CD4-positive, CD25-positive, alpha-beta regulatory T cell (primary cell): ENCODE data around the gene KCNQ5. TPM values are rescaled to one million over a fixed set of nuclear protein-coding genes. Genes with fewer than 3 reads are reported as not detected.

Experiments
- ATAC-seq, 2 donors: fragments of 150-1000 bp; cut with Tn5 transposase; one replicate each; pipeline ENCODE4 v1.10.0; 2021; ENCODE audit warnings: low read depth in 2 of 2, moderate number of reproducible peaks in 2 of 2, moderate library complexity in 1 of 2
- DNase-seq, 3 donors: peaks; one replicate each; pipeline versions ENCODE4 v3.0.0 to v3.0.0-alpha.2; 2012 to 2022; ENCODE audit warnings: mixed read lengths in 1 of 3
- H3K27ac ChIP-seq: one replicate; pipeline ENCODE4 v1.7.0; 2013; ENCODE audit warnings: mild to moderate bottlenecking, low read length; ENCODE audit not compliant: insufficient read depth, poor library complexity, severe bottlenecking
- H3K27me3 ChIP-seq: one replicate; pipeline ENCODE4 v1.7.0; 2013; ENCODE audit warnings: low read length; ENCODE audit not compliant: control insufficient read depth, insufficient read depth
- H3K36me3 ChIP-seq: one replicate; pipeline ENCODE4 v1.7.0; 2013; ENCODE audit warnings: mild to moderate bottlenecking, low read length, moderate library complexity; ENCODE audit not compliant: control insufficient read depth, insufficient read depth
- H3K4me1 ChIP-seq: 2 replicates; pipeline ENCODE4 v1.7.0; 2013; ENCODE audit warnings: mild to moderate bottlenecking, low read length; ENCODE audit not compliant: insufficient read depth, control insufficient read depth, poor library complexity, severe bottlenecking
- H3K4me3 ChIP-seq: one replicate; pipeline ENCODE4 v1.7.0; 2013; ENCODE audit warnings: low read depth, mild to moderate bottlenecking, low read length, moderate library complexity
- H3K9me3 ChIP-seq, 2 experiments: 1 replicate in 1 of 2; 2 replicates in 1 of 2; pipeline ENCODE4 v1.7.0; 2013; ENCODE audit warnings: low read length in 2 of 2, mild to moderate bottlenecking in 1 of 2, moderate library complexity in 1 of 2; ENCODE audit not compliant: control insufficient read depth in 2 of 2
- H3K27ac Mint-ChIP-seq, 3 donors: one replicate each; pipeline ENCODE4 v1.8.0; 2020 to 2022; ENCODE audit warnings: mild to moderate bottlenecking in 3 of 3, mixed read lengths in 3 of 3, moderate library complexity in 2 of 3
- H3K27me3 Mint-ChIP-seq: one replicate; pipeline ENCODE4 v1.8.0; 2022; ENCODE audit warnings: mild to moderate bottlenecking, mixed read lengths
- H3K36me3 Mint-ChIP-seq: one replicate; pipeline ENCODE4 v1.8.0; 2020; ENCODE audit warnings: mixed read lengths
- H3K4me1 Mint-ChIP-seq, 4 donors: one replicate each; pipeline ENCODE4 v1.8.0; 2020 to 2022; ENCODE audit warnings: mixed read lengths in 4 of 4, mild to moderate bottlenecking in 1 of 4
- H3K4me3 Mint-ChIP-seq, 4 donors: one replicate each; pipeline ENCODE4 v1.8.0; 2020 to 2022; ENCODE audit warnings: mild to moderate bottlenecking in 4 of 4, mixed read lengths in 4 of 4, moderate library complexity in 3 of 4
- H3K9me3 Mint-ChIP-seq, 7 donors: one replicate each; pipeline ENCODE4 v1.8.0; 2020 to 2022; ENCODE audit warnings: mixed read lengths in 7 of 7, mild to moderate bottlenecking in 3 of 7, moderate library complexity in 2 of 7
- polyA plus RNA-seq, 4 donors: library from polyadenylated mRNA; unstranded; fragments of 300-500 nt; fragmentation: Illumina TruSeq; gene quantifications; one replicate each; pipeline ENCODE4 v1.2.3, GENCODE V29; 2021
- total RNA-seq: library from RNA; stranded (reverse); gene quantifications from one replicate; pipeline ENCODE4 v1.2.3, GENCODE V29; 2022

Gene KCNQ5
- total and polyA plus RNA-seq, 5 donors from 2014 or later, result 0.45 to 2.5 (median 1.8) TPM

GRCh38 chr6:72984981-72985665 is 363.3 kb downstream of the KCNQ5 start:
- Histone ChIP-seq H3K27me3 (no peaks in the 10 kb centered on the region), H3K4me3 (no peak overlapping the region), H3K27ac (no peak overlapping the region), H3K9me3 (no peaks in the 10 kb centered on the region), H3K36me3 (no peaks in the 10 kb centered on the region), H3K4me1 (no peaks in the 10 kb centered on the region)
- Mint-ChIP-seq H3K4me1 (peaks cover 0 to 3% (median 0%) of the 10 kb centered on the region in 4 donors), H3K9me3 (peaks cover 0 to 20% (median 2%) of the 10 kb centered on the region in 7 donors), H3K27ac (no peak overlapping the region), H3K4me3 (no peak overlapping the region), H3K36me3 (peaks cover 4% of the 10 kb centered on the region), H3K27me3 (no peaks in the 10 kb centered on the region)
- ATAC-seq (no peak), DNase-seq (no peak)

- H3K36me3 ChIP-seq, result no peaks in the 10 kb centered on the region
- Mint-ChIP-seq H3K4me1 (peaks cover 0 to 3% (median 0%) of the 10 kb centered on the region in 4 donors), H3K4me3 (no peak overlapping the region), H3K36me3 (peaks cover 4% of the 10 kb centered on the region), H3K27ac (no peak overlapping the region), H3K27me3 (no peaks in the 10 kb centered on the region), H3K9me3 (peaks cover 0 to 16% (median 2%) of the 10 kb centered on the region in 7 donors)
- H3K4me3 ChIP-seq, result no peak overlapping the region
- H3K9me3 ChIP-seq, result no peaks in the 10 kb centered on the region
- H3K4me1 ChIP-seq, result no peaks in the 10 kb centered on the region
- DNase-seq (no peak), ATAC-seq (no peak)
- no peaks in the 10 kb centered on the region for H3K27me3 ChIP-seq
- no peak overlapping the region for H3K27ac ChIP-seq
Observed at GRCh38 chr6:72987301-72987700, 365.4 kb downstream of the KCNQ5 start.

DNA sequence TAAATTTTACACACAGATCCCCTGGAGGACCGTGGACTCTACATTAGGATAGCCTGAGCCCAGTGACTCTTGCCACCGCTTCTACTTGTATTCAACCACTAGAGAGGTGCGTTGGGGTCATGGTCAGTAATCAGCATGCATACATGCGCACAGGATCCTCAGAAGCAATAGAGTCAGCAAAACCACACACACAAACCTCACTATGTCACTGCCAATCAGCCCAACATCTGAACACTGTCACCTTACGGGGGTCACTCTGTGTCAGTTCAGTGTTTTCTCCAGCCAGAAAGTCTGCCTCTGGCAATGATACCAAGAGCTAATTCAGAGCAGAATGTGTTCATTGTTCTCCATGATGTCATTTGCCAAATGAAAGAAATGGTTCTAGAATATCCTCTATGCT is 378.1 kb downstream of the KCNQ5 start:
- Mint-ChIP-seq H3K27me3 (no peaks in the 10 kb centered on the region), H3K4me1 (no peaks in the 10 kb centered on the region), H3K4me3 (no peak overlapping the region), H3K9me3 (peaks cover 0 to 2% (median 0%) of the 10 kb centered on the region in 7 donors), H3K27ac (no peak overlapping the region), H3K36me3 (no peaks in the 10 kb centered on the region)
- no peaks in the 10 kb centered on the region for H3K9me3 ChIP-seq
- no peak overlapping the region for H3K4me3 ChIP-seq
- ATAC-seq, result no peak
- no peaks in the 10 kb centered on the region for H3K36me3 ChIP-seq
- DNase-seq, result no peak
- H3K27me3 ChIP-seq, result no peaks in the 10 kb centered on the region
- no peaks in the 10 kb centered on the region for H3K4me1 ChIP-seq
- H3K27ac ChIP-seq, result no peak overlapping the region

DNA sequence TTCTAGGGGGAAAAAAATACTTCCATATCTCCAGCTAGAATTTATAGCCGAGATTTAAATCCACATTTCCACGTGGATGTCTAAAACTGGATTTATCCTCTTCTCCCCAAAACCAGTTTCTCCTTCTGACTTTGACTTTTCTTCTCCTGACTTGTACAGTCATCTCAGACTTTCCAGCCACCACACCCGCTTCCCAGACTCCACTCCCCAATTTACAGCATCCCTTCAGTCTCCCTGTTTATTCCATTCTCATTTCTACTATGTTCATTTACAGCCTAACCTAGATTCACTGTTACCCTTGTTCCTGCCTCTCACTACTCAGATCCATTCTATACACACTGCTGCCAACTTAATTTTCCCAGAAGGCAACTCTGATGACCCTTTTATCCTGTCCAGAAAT is 378.6 kb downstream of the KCNQ5 start:
- no peaks in the 10 kb centered on the region for H3K4me1 Mint-ChIP-seq
- H3K9me3 Mint-ChIP-seq, result peaks cover 0 to 2% (median 0%) of the 10 kb centered on the region in 7 donors
- DNase-seq (no peak), ATAC-seq (no peak)
- no peaks in the 10 kb centered on the region for H3K9me3 ChIP-seq
- no peaks in the 10 kb centered on the region for H3K27me3 Mint-ChIP-seq
- no peaks in the 10 kb centered on the region for H3K36me3 Mint-ChIP-seq
- no peaks in the 10 kb centered on the region for H3K27me3 ChIP-seq
- H3K4me1 ChIP-seq, result no peaks in the 10 kb centered on the region
- no peak overlapping the region for H3K4me3 Mint-ChIP-seq
- H3K27ac ChIP-seq, result no peak overlapping the region
- peak overlapping the region in 1 of 3 donors; percentile 88 for H3K27ac Mint-ChIP-seq
- H3K36me3 ChIP-seq, result no peaks in the 10 kb centered on the region
- H3K4me3 ChIP-seq, result no peak overlapping the region

- no peak overlapping the region for H3K4me3 Mint-ChIP-seq
- no peak overlapping the region for H3K27ac Mint-ChIP-seq
- no peak for ATAC-seq
Observed at GRCh38 chr6:73002588-73002987, 380.7 kb downstream of the KCNQ5 start.

DNA sequence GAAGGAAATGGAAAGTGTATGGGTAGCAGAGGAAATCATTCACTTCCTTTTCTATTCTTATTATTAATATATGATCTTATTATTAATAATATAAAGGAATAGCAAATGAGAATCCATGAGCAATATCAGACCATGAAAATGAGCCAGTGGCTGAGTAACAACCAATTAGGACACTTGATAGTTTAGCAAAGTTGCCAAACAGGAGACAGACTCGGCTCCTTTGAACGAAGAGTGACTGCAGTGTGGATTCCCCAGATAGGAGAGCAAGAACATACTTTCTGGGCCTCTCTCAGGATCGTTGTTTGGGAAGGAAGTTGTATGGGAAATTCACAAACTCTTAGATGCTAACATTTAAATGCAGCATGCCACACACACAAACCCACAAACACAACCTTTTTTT is 381.4 kb downstream of the KCNQ5 start:
- no peak overlapping the region for H3K4me3 Mint-ChIP-seq
- Histone ChIP-seq H3K36me3 (no peaks in the 10 kb centered on the region), H3K27me3 (no peaks in the 10 kb centered on the region), H3K27ac (no peak overlapping the region), H3K4me1 (no peaks in the 10 kb centered on the region), H3K9me3 (no peaks in the 10 kb centered on the region), H3K4me3 (no peak overlapping the region)
- H3K27ac Mint-ChIP-seq, result no peak overlapping the region
- H3K4me1 Mint-ChIP-seq, result no peaks in the 10 kb centered on the region
- no peaks in the 10 kb centered on the region for H3K36me3 Mint-ChIP-seq
- no peak for ATAC-seq
- H3K9me3 Mint-ChIP-seq, result peaks cover 0 to 2% (median 0%) of the 10 kb centered on the region in 7 donors
- DNase-seq, result no peak
- no peaks in the 10 kb centered on the region for H3K27me3 Mint-ChIP-seq

More at GRCh38 chr6:73002588-73002987, 380.7 kb downstream of the KCNQ5 start:
- Mint-ChIP-seq H3K27me3 (no peaks in the 10 kb centered on the region), H3K36me3 (no peaks in the 10 kb centered on the region), H3K4me1 (no peaks in the 10 kb centered on the region), H3K9me3 (peaks cover 0 to 2% (median 0%) of the 10 kb centered on the region in 7 donors)
- no peaks in the 10 kb centered on the region for H3K4me1 ChIP-seq
- no peaks in the 10 kb centered on the region for H3K27me3 ChIP-seq
- H3K4me3 ChIP-seq, result no peak overlapping the region
- no peak overlapping the region for H3K27ac ChIP-seq
- H3K9me3 ChIP-seq, result no peaks in the 10 kb centered on the region
- H3K36me3 ChIP-seq, result no peaks in the 10 kb centered on the region
- no peak for DNase-seq

DNA sequence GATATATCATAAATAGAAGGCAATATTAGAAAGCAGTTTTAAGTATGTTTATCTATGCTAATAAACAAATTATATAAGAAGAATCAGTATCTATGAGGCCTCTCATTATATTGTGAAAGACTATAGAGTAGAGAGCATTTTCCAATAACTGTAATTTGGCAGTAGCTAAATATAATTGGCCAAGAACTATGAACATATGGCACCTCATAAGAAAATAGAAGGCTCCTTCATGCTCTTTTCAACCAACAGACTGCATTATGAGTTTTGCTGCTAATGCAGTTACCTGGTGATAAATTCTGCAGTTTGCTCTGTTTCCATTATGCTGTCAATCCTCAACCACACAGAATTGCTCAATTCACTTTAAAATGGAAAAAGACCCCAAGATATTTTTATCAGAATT is 382.4 kb downstream of the KCNQ5 start:
- no peak for ATAC-seq
- H3K4me3 Mint-ChIP-seq, result no peak overlapping the region
- H3K36me3 ChIP-seq, result no peaks in the 10 kb centered on the region

GRCh38 chr6:73004861-73005260 is 383.0 kb downstream of the KCNQ5 start:
- Mint-ChIP-seq H3K4me1 (no peaks in the 10 kb centered on the region), H3K9me3 (peaks cover 0 to 2% (median 0%) of the 10 kb centered on the region in 7 donors), H3K27ac (no peak overlapping the region), H3K36me3 (no peaks in the 10 kb centered on the region), H3K4me3 (no peak overlapping the region), H3K27me3 (no peaks in the 10 kb centered on the region)
- Histone ChIP-seq H3K27me3 (no peaks in the 10 kb centered on the region), H3K9me3 (no peaks in the 10 kb centered on the region), H3K4me1 (no peaks in the 10 kb centered on the region), H3K27ac (no peak overlapping the region), H3K36me3 (no peaks in the 10 kb centered on the region), H3K4me3 (no peak overlapping the region)
- ATAC-seq (no peak), DNase-seq (no peak)

More for the DNA sequence above, 382.4 kb downstream of the KCNQ5 start:
- Mint-ChIP-seq H3K27ac (no peak overlapping the region), H3K36me3 (no peaks in the 10 kb centered on the region), H3K4me1 (no peaks in the 10 kb centered on the region), H3K27me3 (no peaks in the 10 kb centered on the region), H3K9me3 (peaks cover 0 to 2% (median 0%) of the 10 kb centered on the region in 7 donors)
- Histone ChIP-seq H3K9me3 (no peaks in the 10 kb centered on the region), H3K4me1 (no peaks in the 10 kb centered on the region), H3K27me3 (no peaks in the 10 kb centered on the region), H3K27ac (no peak overlapping the region), H3K4me3 (no peak overlapping the region)
- DNase-seq, result no peak
